Trophoblast cell (in vitro differentiated cells and primary cell): ENCODE data around the gene TNFSF13B.

ENCODE experiments used
- DNase-seq, 2 donors: peaks; one replicate each; pipeline ENCODE4 v3.0.0-alpha.2; 2016
- H2AFZ ChIP-seq: 2 replicates; pipeline ENCODE4 v1.6.1; 2013; ENCODE audit warnings: low read length, moderate library complexity, mild to moderate bottlenecking; ENCODE audit not compliant: insufficient read depth, poor library complexity
- H2AK5ac ChIP-seq: 2 replicates; pipeline ENCODE4 v1.6.1; 2013; ENCODE audit warnings: mild to moderate bottlenecking, low read length
- H2BK120ac ChIP-seq: 2 replicates; pipeline ENCODE4 v1.6.1; 2013; ENCODE audit warnings: low read length, mild to moderate bottlenecking, moderate library complexity; ENCODE audit not compliant: insufficient read depth, poor library complexity
- H2BK12ac ChIP-seq: 2 replicates; pipeline ENCODE4 v1.6.1; 2013; ENCODE audit warnings: mild to moderate bottlenecking, low read length, moderate library complexity
- H2BK5ac ChIP-seq: 2 replicates; pipeline ENCODE4 v1.6.1; 2013; ENCODE audit warnings: low read length, low read depth, moderate library complexity, mild to moderate bottlenecking; ENCODE audit not compliant: poor library complexity
- H3K14ac ChIP-seq: 2 replicates; pipeline ENCODE4 v1.6.1; 2013; ENCODE audit warnings: mild to moderate bottlenecking, low read length
- H3K18ac ChIP-seq: 2 replicates; pipeline ENCODE4 v1.6.1; 2013; ENCODE audit warnings: mild to moderate bottlenecking, low read length
- H3K23ac ChIP-seq: 2 replicates; pipeline ENCODE4 v1.6.1; 2013; ENCODE audit warnings: low read length
- H3K27ac ChIP-seq: 2 replicates; pipeline ENCODE4 v1.5.1; 2013; ENCODE audit warnings: low read depth, mild to moderate bottlenecking, inconsistent platforms, low read length, moderate library complexity
- H3K27me3 ChIP-seq: 2 replicates; pipeline ENCODE4 v1.6.1; 2013; ENCODE audit warnings: inconsistent platforms, mild to moderate bottlenecking, low read length, moderate library complexity; ENCODE audit not compliant: insufficient read depth
- H3K36me3 ChIP-seq, 2 experiments: 1 replicate in 1 of 2; 2 replicates in 1 of 2; pipeline ENCODE4 v1.6.1; 2013; ENCODE audit warnings: low read length in 2 of 2, mild to moderate bottlenecking in 2 of 2, moderate library complexity in 1 of 2; ENCODE audit not compliant: insufficient read depth in 2 of 2, control insufficient read depth in 1 of 2
- H3K4ac ChIP-seq: 2 replicates; pipeline ENCODE4 v1.6.1; 2013; ENCODE audit warnings: low read depth, mild to moderate bottlenecking, low read length, moderate library complexity
- H3K4me1 ChIP-seq, 2 experiments: 1 replicate in 1 of 2; 2 replicates in 1 of 2; pipeline ENCODE4 v1.6.1; 2013; ENCODE audit warnings: low read length in 2 of 2, mild to moderate bottlenecking in 2 of 2, moderate library complexity in 1 of 2; ENCODE audit not compliant: insufficient read depth in 2 of 2, control insufficient read depth in 1 of 2
- H3K4me2 ChIP-seq: 2 replicates; pipeline ENCODE4 v1.6.1; 2013; ENCODE audit warnings: inconsistent platforms, mild to moderate bottlenecking, low read length, moderate library complexity
- H3K4me3 ChIP-seq: 2 replicates; pipeline ENCODE4 v1.5.1; 2013; ENCODE audit warnings: mild to moderate bottlenecking, low read depth, low read length, inconsistent platforms
- H3K79me1 ChIP-seq: one replicate; pipeline ENCODE4 v1.6.1; 2013; ENCODE audit warnings: low read length
- H3K79me2 ChIP-seq: 2 replicates; pipeline ENCODE4 v1.6.1; 2013; ENCODE audit warnings: low read length, mild to moderate bottlenecking; ENCODE audit not compliant: control insufficient read depth, insufficient read depth, poor library complexity
- H3K9ac ChIP-seq: 2 replicates; pipeline ENCODE4 v1.6.1; 2013; ENCODE audit warnings: mild to moderate bottlenecking, low read length
- H3K9me3 ChIP-seq: 2 replicates; pipeline ENCODE4 v1.6.1; 2013; ENCODE audit warnings: low read depth, mild to moderate bottlenecking, control low read depth, inconsistent platforms, low read length; ENCODE audit not compliant: insufficient read depth
- H4K12ac ChIP-seq: 2 replicates; pipeline ENCODE4 v1.6.1; 2013; ENCODE audit warnings: low read depth, mild to moderate bottlenecking, low read length, moderate library complexity
- H4K8ac ChIP-seq: 2 replicates; pipeline ENCODE4 v1.6.1; 2013; ENCODE audit warnings: low read depth, mild to moderate bottlenecking, low read length, moderate library complexity
- H4K91ac ChIP-seq: one replicate; pipeline ENCODE4 v1.6.1; 2013; ENCODE audit warnings: low read depth, mild to moderate bottlenecking, low read length, moderate library complexity
- WGBS: extraction: QIAGEN DNeasy Blood & Tissue Kit; methylation state at CpG from one replicate; pipeline ENCODE4 v1.1.7; 2013; ENCODE audit warnings: missing lambda C conversion rate; ENCODE audit not compliant: insufficient read length, insufficient coverage; ENCODE audit errors: extremely low coverage; 5-methylcytosine and 5-hydroxymethylcytosine counted together

The TNFSF13B gene

GRCh38 chr13:108273429-108274118 lies 4.1 kb downstream of the TNFSF13B start:
- no peak overlapping the region for H4K8ac ChIP-seq
- H4K91ac ChIP-seq = no peak overlapping the region
- WGBS = no CpG with 5 or more reads among the region's 5 CpGs
- H3K23ac ChIP-seq = no peak overlapping the region
- no peak overlapping the region for H3K4me2 ChIP-seq
- no peak overlapping the region for H3K9ac ChIP-seq
- H2BK120ac ChIP-seq = no peak overlapping the region
- H2BK5ac ChIP-seq = no peak overlapping the region
- H2AFZ ChIP-seq = no peak overlapping the region
- no peak overlapping the region for H2AK5ac ChIP-seq
- H3K36me3 ChIP-seq = no peaks in the 10 kb centered on the region
- H3K79me2 ChIP-seq = no peaks in the 10 kb centered on the region
- H3K27me3 ChIP-seq = no peaks in the 10 kb centered on the region
- H3K27ac ChIP-seq = no peak overlapping the region
- no peak overlapping the region for H3K14ac ChIP-seq
- H3K18ac ChIP-seq = no peak overlapping the region
- H2BK12ac ChIP-seq = no peak overlapping the region
- DNase-seq = no peak
- no peaks in the 10 kb centered on the region for H3K4me1 ChIP-seq
- no peak overlapping the region for H4K12ac ChIP-seq
- no peaks in the 10 kb centered on the region for H3K9me3 ChIP-seq
- no peak overlapping the region for H3K4me3 ChIP-seq
- no peaks in the 10 kb centered on the region for H3K79me1 ChIP-seq
- H3K4ac ChIP-seq = no peak overlapping the region

GRCh38 chr13:108274718-108275117 lies 5.2 kb downstream of the TNFSF13B start:
- Histone ChIP-seq H3K36me3 (no peaks in the 10 kb centered on the region), H3K27ac (no peak overlapping the region), H3K18ac (no peak overlapping the region), H3K4me1 (no peaks in the 10 kb centered on the region), H3K4me2 (no peak overlapping the region), H3K4me3 (no peak overlapping the region), H4K8ac (no peak overlapping the region), H3K23ac (no peak overlapping the region), H3K9me3 (no peaks in the 10 kb centered on the region), H3K14ac (no peak overlapping the region), H2BK120ac (no peak overlapping the region), H2AFZ (no peak overlapping the region), H2BK5ac (no peak overlapping the region), H3K9ac (no peak overlapping the region), H4K91ac (no peak overlapping the region), H4K12ac (no peak overlapping the region), H2BK12ac (no peak overlapping the region), H3K27me3 (no peaks in the 10 kb centered on the region), H3K79me2 (no peaks in the 10 kb centered on the region), H3K4ac (no peak overlapping the region), H2AK5ac (no peak overlapping the region), H3K79me1 (no peaks in the 10 kb centered on the region)
- no peak for DNase-seq

GRCh38 chr13:108276060-108276459 lies 6.5 kb downstream of the TNFSF13B start:
- WGBS = no CpG with 5 or more reads among the region's 6 CpGs
- H4K8ac ChIP-seq = no peak overlapping the region
- no peaks in the 10 kb centered on the region for H3K4me1 ChIP-seq
- no peak overlapping the region for H3K4me3 ChIP-seq
- no peaks in the 10 kb centered on the region for H3K27me3 ChIP-seq
- H3K9ac ChIP-seq = no peak overlapping the region
- no peak overlapping the region for H3K4ac ChIP-seq
- H2AFZ ChIP-seq = no peak overlapping the region
- no peaks in the 10 kb centered on the region for H3K9me3 ChIP-seq
- H2BK12ac ChIP-seq = no peak overlapping the region
- H2BK5ac ChIP-seq = no peak overlapping the region
- H3K79me1 ChIP-seq = no peaks in the 10 kb centered on the region
- H3K79me2 ChIP-seq = no peaks in the 10 kb centered on the region
- H2BK120ac ChIP-seq = no peak overlapping the region
- H3K27ac ChIP-seq = no peak overlapping the region
- H4K91ac ChIP-seq = no peak overlapping the region
- no peak overlapping the region for H4K12ac ChIP-seq
- DNase-seq = no peak
- H3K4me2 ChIP-seq = no peak overlapping the region
- H3K14ac ChIP-seq = no peak overlapping the region
- no peak overlapping the region for H3K23ac ChIP-seq
- H3K18ac ChIP-seq = no peak overlapping the region
- H3K36me3 ChIP-seq = no peaks in the 10 kb centered on the region
- H2AK5ac ChIP-seq = no peak overlapping the region

DNA sequence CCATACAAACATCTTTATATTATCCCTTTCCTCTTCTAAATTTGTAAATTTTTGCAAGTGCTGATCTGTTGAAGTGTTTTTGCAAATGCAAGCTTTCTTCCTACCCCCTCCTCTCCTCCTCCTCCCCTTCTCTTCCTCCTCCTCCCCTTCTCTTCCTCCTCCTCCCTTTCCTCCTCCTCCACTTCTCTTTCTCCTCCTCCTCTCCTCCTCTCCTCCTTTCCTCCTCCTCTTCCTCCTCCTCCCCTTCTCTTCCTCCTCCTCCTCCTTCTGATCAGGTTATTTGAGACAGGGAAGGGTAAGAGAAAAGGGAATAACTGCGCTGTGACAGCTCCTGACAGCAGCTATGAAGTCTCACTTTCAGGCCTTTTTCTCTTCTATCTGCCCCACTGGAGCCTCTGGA lies 8.9 kb downstream of the TNFSF13B start:
- Histone ChIP-seq H4K12ac (no peak overlapping the region), H3K79me1 (no peaks in the 10 kb centered on the region), H3K4me3 (no peak overlapping the region), H2AK5ac (no peak overlapping the region), H3K4ac (no peak overlapping the region), H3K36me3 (no peaks in the 10 kb centered on the region), H2AFZ (no peak overlapping the region), H4K91ac (no peak overlapping the region), H2BK120ac (no peak overlapping the region), H3K9ac (no peak overlapping the region), H3K79me2 (no peaks in the 10 kb centered on the region), H3K4me1 (no peaks in the 10 kb centered on the region), H4K8ac (no peak overlapping the region), H3K9me3 (no peaks in the 10 kb centered on the region), H2BK12ac (no peak overlapping the region), H3K4me2 (no peak overlapping the region), H2BK5ac (no peak overlapping the region), H3K18ac (no peak overlapping the region), H3K27me3 (no peaks in the 10 kb centered on the region), H3K27ac (no peak overlapping the region), H3K14ac (no peak overlapping the region), H3K23ac (no peak overlapping the region)
- DNase-seq = no peak
- no CpG with 5 or more reads among the region's 1 CpG for WGBS
